Nephron progenitor cell (in vitro differentiated cells): ENCODE results near the gene CFP.
"Not testable (repeated sequence)": the region's sequence is repeated elsewhere in the genome, so short reads cannot be mapped to it uniquely, and the experiment has no call there.

Source experiments
- DNase-seq: peaks from one replicate; pipeline ENCODE4 v3.0.0; 2021
- H3K27ac Mint-ChIP-seq: 2 replicates; pipeline ENCODE4 v1.8.0; 2021; ENCODE audit warnings: mild to moderate bottlenecking, moderate library complexity, mixed read lengths
- H3K27me3 Mint-ChIP-seq: 2 replicates; pipeline ENCODE4 v1.8.0; 2021; ENCODE audit warnings: mild to moderate bottlenecking, low read depth, mixed read lengths; ENCODE audit not compliant: poor library complexity
- H3K36me3 Mint-ChIP-seq: 2 replicates; pipeline ENCODE4 v1.8.0; 2021; ENCODE audit warnings: low read depth, mixed read lengths
- H3K4me1 Mint-ChIP-seq: 2 replicates; pipeline ENCODE4 v1.8.0; 2021; ENCODE audit warnings: mixed read lengths
- H3K4me3 Mint-ChIP-seq: 2 replicates; pipeline ENCODE4 v1.8.0; 2021; ENCODE audit warnings: mild to moderate bottlenecking, moderate library complexity, mixed read lengths
- H3K9me3 Mint-ChIP-seq: 2 replicates; pipeline ENCODE4 v1.8.0; 2021; ENCODE audit warnings: mild to moderate bottlenecking, moderate library complexity, mixed read lengths
- TF ChIP-seq, protein P1 (sequence below): fragments of 200-600 bp; sonication (generic); IDR thresholded peaks from 2 replicates; pipeline ENCODE4 v1.5.0; 2021; ENCODE audit warnings: antibody characterized with exemption

The CFP gene

DNA sequence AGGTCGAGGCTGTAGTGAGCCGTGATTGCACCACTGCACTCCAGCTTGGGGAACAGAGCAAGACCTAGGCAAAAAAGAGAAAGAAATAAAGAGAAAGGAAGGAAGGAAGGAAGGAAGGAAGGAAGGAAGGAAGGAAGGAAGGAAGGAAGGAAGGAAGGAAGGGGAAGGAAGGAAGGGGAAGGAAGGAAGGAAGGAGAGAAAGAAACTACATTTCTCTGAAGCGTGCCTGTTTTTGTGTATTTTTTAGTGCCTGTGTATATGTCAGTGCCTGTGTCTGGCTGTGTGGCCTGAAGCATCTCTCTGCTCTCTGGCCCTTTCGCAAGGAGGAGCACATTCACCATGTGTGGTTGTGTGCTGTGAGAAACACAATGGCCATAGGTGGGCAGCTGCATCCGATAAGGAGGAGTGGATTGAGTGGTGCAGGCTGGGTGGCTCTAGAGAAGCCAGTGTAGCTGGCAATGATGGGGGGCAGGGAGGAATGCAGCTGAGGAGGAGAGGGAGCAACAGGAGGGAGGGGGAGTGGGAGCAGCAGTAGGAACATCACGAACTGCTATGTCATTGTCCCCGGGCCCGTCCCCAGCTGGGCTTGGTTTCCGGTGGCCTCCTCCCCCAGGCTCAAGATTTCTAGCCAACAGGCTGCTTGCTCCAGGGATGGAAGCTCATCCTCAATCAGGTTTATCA is 21.5 kb downstream of the CFP start:
- peak overlapping the region; percentile 28 for H3K4me3 Mint-ChIP-seq
- H3K4me1 Mint-ChIP-seq: peaks cover 11% of the 10 kb centered on the region
- H3K36me3 Mint-ChIP-seq: no peaks in the 10 kb centered on the region
- TF ChIP-seq, protein P1, sequence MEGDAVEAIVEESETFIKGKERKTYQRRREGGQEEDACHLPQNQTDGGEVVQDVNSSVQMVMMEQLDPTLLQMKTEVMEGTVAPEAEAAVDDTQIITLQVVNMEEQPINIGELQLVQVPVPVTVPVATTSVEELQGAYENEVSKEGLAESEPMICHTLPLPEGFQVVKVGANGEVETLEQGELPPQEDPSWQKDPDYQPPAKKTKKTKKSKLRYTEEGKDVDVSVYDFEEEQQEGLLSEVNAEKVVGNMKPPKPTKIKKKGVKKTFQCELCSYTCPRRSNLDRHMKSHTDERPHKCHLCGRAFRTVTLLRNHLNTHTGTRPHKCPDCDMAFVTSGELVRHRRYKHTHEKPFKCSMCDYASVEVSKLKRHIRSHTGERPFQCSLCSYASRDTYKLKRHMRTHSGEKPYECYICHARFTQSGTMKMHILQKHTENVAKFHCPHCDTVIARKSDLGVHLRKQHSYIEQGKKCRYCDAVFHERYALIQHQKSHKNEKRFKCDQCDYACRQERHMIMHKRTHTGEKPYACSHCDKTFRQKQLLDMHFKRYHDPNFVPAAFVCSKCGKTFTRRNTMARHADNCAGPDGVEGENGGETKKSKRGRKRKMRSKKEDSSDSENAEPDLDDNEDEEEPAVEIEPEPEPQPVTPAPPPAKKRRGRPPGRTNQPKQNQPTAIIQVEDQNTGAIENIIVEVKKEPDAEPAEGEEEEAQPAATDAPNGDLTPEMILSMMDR: no peak
- peaks cover 51% of the 10 kb centered on the region for H3K9me3 Mint-ChIP-seq
- peak overlapping the region; percentile 30 for H3K27ac Mint-ChIP-seq
- H3K27me3 Mint-ChIP-seq: peaks cover 4% of the 10 kb centered on the region
- peak; percentile 12 for DNase-seq

DNA sequence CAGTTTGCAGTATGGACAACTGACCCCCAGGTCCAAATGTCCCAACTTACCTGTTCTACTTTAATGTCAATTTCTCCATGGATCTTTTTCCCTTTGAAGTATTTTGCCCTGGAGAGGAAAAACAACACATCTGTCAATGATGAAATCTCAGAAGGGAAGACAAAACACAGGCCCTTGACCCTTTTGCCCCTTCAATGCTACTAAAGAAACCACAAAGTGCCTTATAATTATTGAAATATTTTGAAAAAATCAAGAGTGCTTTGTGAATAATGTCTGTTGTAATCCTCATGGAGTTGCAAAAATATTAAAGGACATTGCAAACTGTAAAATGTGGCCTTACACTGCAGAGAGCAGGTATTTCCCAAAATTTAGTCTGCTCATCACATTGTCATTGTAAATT is 22.6 kb downstream of the CFP start:
- TF ChIP-seq, protein P1: no peak
- Mint-ChIP-seq H3K4me1 (peaks cover 11% of the 10 kb centered on the region), H3K9me3 (peaks cover 43% of the 10 kb centered on the region), H3K27me3 (peaks cover 3% of the 10 kb centered on the region), H3K27ac (no peak overlapping the region), H3K36me3 (no peaks in the 10 kb centered on the region), H3K4me3 (no peak overlapping the region)
- DNase-seq: no peak

DNA sequence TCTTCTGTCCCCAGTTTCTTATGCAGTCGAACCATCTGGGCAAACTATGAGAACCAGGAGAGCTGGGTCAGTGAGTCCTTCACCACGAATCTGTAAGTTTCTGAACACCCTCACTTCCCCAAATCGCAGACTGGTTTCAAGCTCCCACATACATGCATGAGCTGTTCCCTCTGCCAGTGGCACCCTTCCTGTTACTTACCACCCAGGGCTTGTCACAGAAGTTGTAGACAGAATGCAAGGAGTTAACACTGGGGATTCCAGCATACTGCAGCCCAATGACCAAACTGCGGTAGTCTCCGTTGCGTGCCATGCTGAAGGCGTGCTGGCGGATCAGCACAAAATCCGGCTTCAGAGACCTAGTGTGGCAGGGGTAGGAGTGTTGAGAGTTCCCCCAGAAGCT is 24.7 kb downstream of the CFP start:
- no peaks in the 10 kb centered on the region for H3K36me3 Mint-ChIP-seq
- DNase-seq: no peak
- TF ChIP-seq, protein P1: no peak
- H3K27ac Mint-ChIP-seq: no peak overlapping the region
- peaks cover 11% of the 10 kb centered on the region for H3K4me1 Mint-ChIP-seq
- H3K27me3 Mint-ChIP-seq: no peaks in the 10 kb centered on the region
- H3K4me3 Mint-ChIP-seq: no peak overlapping the region
- peaks cover 53% of the 10 kb centered on the region for H3K9me3 Mint-ChIP-seq

DNA sequence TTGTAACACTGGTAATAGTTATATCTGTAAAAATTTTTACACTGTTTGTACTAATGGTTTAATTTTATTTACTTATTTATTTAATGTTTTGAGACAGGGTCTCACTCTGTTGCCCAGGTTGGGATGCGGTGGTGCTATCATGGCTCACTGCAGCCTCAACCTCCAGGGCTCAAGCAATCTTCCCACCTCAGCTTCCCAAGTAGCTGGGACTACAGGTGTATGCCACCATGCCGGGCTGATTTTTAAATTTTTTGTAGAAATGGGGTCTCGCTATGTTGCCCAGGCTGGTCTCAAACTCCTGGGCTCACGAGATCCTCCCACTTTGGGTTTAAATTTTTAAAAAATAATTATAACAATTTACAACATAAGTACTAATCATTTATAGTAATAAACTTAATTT is 26.6 kb downstream of the CFP start:
- not testable (repeated sequence) for H3K27ac Mint-ChIP-seq, DNase-seq, H3K27me3 Mint-ChIP-seq, H3K4me3 Mint-ChIP-seq, H3K36me3 Mint-ChIP-seq, H3K4me1 Mint-ChIP-seq
- H3K9me3 Mint-ChIP-seq: peaks cover 49% of the 10 kb centered on the region

DNA sequence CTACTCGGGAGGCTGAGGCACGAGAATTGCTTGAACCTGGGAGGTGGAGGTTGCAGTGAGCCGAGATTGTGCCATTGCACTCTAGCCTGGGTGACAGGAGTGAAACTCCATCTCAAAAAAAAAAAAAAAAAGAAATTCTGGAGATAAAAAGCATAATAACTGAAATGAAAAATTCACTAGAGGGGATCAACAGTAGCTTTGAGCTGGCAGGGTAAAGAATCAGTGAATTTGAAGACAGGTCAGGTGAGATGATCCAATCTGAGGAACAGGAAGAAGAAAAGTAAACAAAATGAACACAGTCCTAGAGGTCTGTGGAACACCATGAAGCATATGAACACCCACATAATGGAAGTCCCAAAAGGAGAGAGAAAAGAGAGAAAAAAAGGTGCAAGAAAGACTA is 32.5 kb downstream of the CFP start:
- Mint-ChIP-seq H3K27me3 (no peaks in the 10 kb centered on the region), H3K9me3 (peaks cover 68% of the 10 kb centered on the region), H3K36me3 (peaks cover 5% of the 10 kb centered on the region), H3K4me3 (no peak overlapping the region), H3K4me1 (no peaks in the 10 kb centered on the region), H3K27ac (no peak overlapping the region)
- no peak for DNase-seq
- TF ChIP-seq, protein P1: no peak

DNA sequence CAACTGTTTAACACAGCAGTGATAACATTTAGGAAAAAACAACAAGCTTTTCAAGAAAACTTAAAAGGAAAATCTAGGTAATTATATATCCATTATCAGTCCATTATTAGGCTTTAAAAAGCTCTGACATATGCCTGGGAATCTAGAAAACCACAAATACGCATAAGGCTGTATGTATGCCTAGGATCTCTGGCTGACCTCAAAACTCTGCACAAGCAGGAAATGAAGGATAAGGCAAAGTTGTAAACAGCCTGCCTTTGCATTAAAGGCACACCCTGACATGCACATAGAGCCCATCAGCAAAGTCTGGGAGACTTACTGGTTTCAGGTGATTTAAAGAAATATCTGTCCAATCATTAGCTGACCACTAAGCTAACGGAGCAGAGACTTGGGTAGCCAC is 33.5 kb downstream of the CFP start:
- Mint-ChIP-seq H3K4me1 (no peaks in the 10 kb centered on the region), H3K27me3 (no peaks in the 10 kb centered on the region), H3K9me3 (peaks cover 62% of the 10 kb centered on the region), H3K27ac (no peak overlapping the region), H3K36me3 (peaks cover 5% of the 10 kb centered on the region), H3K4me3 (no peak overlapping the region)
- TF ChIP-seq, protein P1: no peak
- no peak for DNase-seq
